Right lobe of liver (tissue), 6 donors: ENCODE data around the gene KRTAP10-10. TPM values are rescaled to one million over a fixed set of nuclear protein-coding genes. Genes with fewer than 3 reads are reported as not detected.

Source experiments
- ATAC-seq, 4 donors: fragments of 200-7000 bp; cut with Tn5 transposase; one replicate each; pipeline ENCODE4 v1.9.1; 2020; ENCODE audit warnings: mild to moderate bottlenecking in 4 of 4, moderate library complexity in 4 of 4
- DNase-seq, 3 donors: peaks; one replicate each; pipeline ENCODE4 v3.0.0-alpha.2; 2020
- H3K27ac ChIP-seq, 3 donors: fragments of 200-600 bp; one replicate each; pipeline ENCODE4 v1.8.0; 2022
- H3K27me3 ChIP-seq, 2 donors: fragments of 200-600 bp; one replicate each; pipeline ENCODE4 v1.8.0; 2022
- H3K36me3 ChIP-seq, 4 donors: fragments of 200-600 bp; sonication (generic) in 1 of 4; one replicate each; pipeline versions ENCODE4 v1.5.1 to v1.8.0; 2017 to 2022; ENCODE audit warnings: control low read depth in 1 of 4
- H3K4me1 ChIP-seq, 4 donors: fragments of 200-600 bp; sonication (generic) in 1 of 4; one replicate each; pipeline versions ENCODE4 v1.5.1 to v1.8.0; 2017 to 2022; ENCODE audit warnings: control low read depth in 1 of 4
- H3K4me3 ChIP-seq, 3 donors: fragments of 200-600 bp; one replicate each; pipeline ENCODE4 v1.8.0; 2022
- H3K9me3 ChIP-seq, 4 donors: fragments of 200-600 bp; sonication (generic) in 1 of 4; one replicate each; pipeline versions ENCODE4 v1.5.1 to v1.8.0; 2017 to 2022; ENCODE audit warnings: control low read depth in 1 of 4
- CTCF ChIP-seq, 4 donors: fragments of 200-600 bp in 3 of 4; fragments of 450-650 bp in 1 of 4; IDR thresholded peaks; one replicate each; pipeline versions ENCODE4 v1.5.1 to v1.8.0; 2016 to 2022; ENCODE audit warnings: antibody characterized with exemption in 4 of 4, mild to moderate bottlenecking in 2 of 4
- POLR2A ChIP-seq: fragments of 450-650 bp; IDR thresholded peaks from one replicate; pipeline ENCODE4 v1.6.1; 2017; ENCODE audit warnings: antibody characterized with exemption, mild to moderate bottlenecking
- WGBS: methylation state at CpG from one replicate; pipeline ENCODE4 v1.1.6; 2018; ENCODE audit warnings: low coverage, low lambda C conversion rate; ENCODE audit not compliant: insufficient coverage; ENCODE audit errors: missing lambda C conversion rate; 5-methylcytosine and 5-hydroxymethylcytosine counted together
- intact Hi-C, 2 donors: fragments of 100-400 bp; cut with DNase I; formaldehyde crosslinking; loops; one replicate each; pipeline versions ENCODE4 v1.11.2 to v1.14.1; 2022
- total RNA-seq, 6 experiments: library from RNA; depleted of rRNA in 2 of 6; stranded (reverse); fragments of >200 nt in 2 of 6; fragmentation: NEBNext Ultra II Directional in 3 of 6; extraction: Animal tissue kit (Norgen Biotek cat#: 25700) in 3 of 6; gene quantifications; one replicate each; pipeline versions ENCODE4 v1.1.0 to v1.2.4, GENCODE V29; 2016 to 2023
- donor health status: DM: no; HTN: yes; CAD: no.
- donor health status: DM: no; HTN: no; CAD: no.
- donor health status: DM: no; HTN: no; CAD: no.
- donor health status: DM: no; HTN: yes; CAD: no.
- donor health status: DM: no; HTN: yes; CAD: no.

The KRTAP10-10 gene
- total RNA-seq, 6 experiments from 2014 or later: not detected

GRCh38 chr21:44653123-44653522, 16.0 kb downstream of the KRTAP10-10 start:
- Histone ChIP-seq H3K9me3 (no peaks in the 10 kb centered on the region), H3K4me1 (no peaks in the 10 kb centered on the region), H3K27me3 (no peaks in the 10 kb centered on the region), H3K27ac (no peak overlapping the region), H3K36me3 (no peaks in the 10 kb centered on the region), H3K4me3 (no peak overlapping the region)
- DNase-seq: no peak
- TF ChIP-seq CTCF (IDR thresholded peaks at IDR 0.05) (no peak), POLR2A (no peak)
- intact Hi-C loops: no loop called here
- WGBS: 67% methylated on average over 5 of the region's 14 CpGs
- ATAC-seq: no peak

- TF ChIP-seq CTCF (IDR thresholded peaks at IDR 0.05) (no peak), POLR2A (no peak)
- Histone ChIP-seq H3K4me3 (no peak overlapping the region), H3K36me3 (no peaks in the 10 kb centered on the region), H3K9me3 (no peaks in the 10 kb centered on the region), H3K4me1 (no peaks in the 10 kb centered on the region), H3K27me3 (no peaks in the 10 kb centered on the region), H3K27ac (no peak overlapping the region)
- 68% methylated on average over 8 of the region's 17 CpGs for WGBS
- intact Hi-C loops: no loop called here
- ATAC-seq (peak in 2 of 4 donors; percentile 17 to 22), DNase-seq (no peak)
Measured at GRCh38 chr21:44653656-44654575, 16.8 kb downstream of the KRTAP10-10 start.

GRCh38 chr21:44654576-44655175, 17.5 kb downstream of the KRTAP10-10 start, which contains the start of gene KRTAP12-4:
TSS of gene KRTAP12-4 (minus strand) at chr21:44654659. CDS start at chr21:44654614, 45 bp downstream.
- no peaks in the 10 kb centered on the region for H3K9me3 ChIP-seq
- DNase-seq (no peak), ATAC-seq (no peak)
- no peaks in the 10 kb centered on the region for H3K4me1 ChIP-seq
- no peak within 1 kb of the TSS for H3K27ac ChIP-seq
- H3K4me3 ChIP-seq: no peak within 1 kb of the TSS
- TF ChIP-seq CTCF (IDR thresholded peaks at IDR 0.05) (no peak), POLR2A (no peak)
- 37% methylated on average over 4 of the region's 9 CpGs for WGBS
- H3K36me3 ChIP-seq: no peaks in the 10 kb centered on the region
- H3K27me3 ChIP-seq: no peaks in the 10 kb centered on the region
- intact Hi-C loops: no loop called here

GRCh38 chr21:44656868-44657267, 19.7 kb downstream of the KRTAP10-10 start:
- Histone ChIP-seq H3K4me3 (no peak overlapping the region), H3K27me3 (no peaks in the 10 kb centered on the region), H3K36me3 (no peaks in the 10 kb centered on the region), H3K27ac (no peak overlapping the region), H3K4me1 (no peaks in the 10 kb centered on the region), H3K9me3 (no peaks in the 10 kb centered on the region)
- intact Hi-C loops: no loop called here
- TF ChIP-seq CTCF (IDR thresholded peaks at IDR 0.05) (no peak), POLR2A (no peak)
- ATAC-seq (no peak), DNase-seq (no peak)
- WGBS: 0% methylated on average over 1 of the region's 1 CpG
